Adipocyte (in vitro differentiated cells): ENCODE results near the gene AGXT2.

Source experiments
- DNase-seq: peaks from one replicate; pipeline ENCODE4 v3.0.0-alpha.2; 2015; ENCODE audit warnings: low read depth
- H3K27me3 ChIP-seq: replicated peaks from 2 replicates; pipeline ENCODE4 v1.7.0; 2013; ENCODE audit warnings: mild to moderate bottlenecking, low read length, moderate library complexity; ENCODE audit not compliant: control insufficient read depth, insufficient read depth
- H3K36me3 ChIP-seq: 2 replicates; pipeline ENCODE4 v1.7.0; 2013; ENCODE audit warnings: low read length, mild to moderate bottlenecking, moderate library complexity; ENCODE audit not compliant: control insufficient read depth, insufficient read depth, severe bottlenecking
- H3K4me1 ChIP-seq: 2 replicates; pipeline ENCODE4 v1.7.0; 2013; ENCODE audit warnings: mild to moderate bottlenecking, low read length, moderate library complexity; ENCODE audit not compliant: control insufficient read depth, insufficient read depth
- H3K4me3 ChIP-seq: 2 replicates; pipeline ENCODE4 v1.7.0; 2013; ENCODE audit warnings: mild to moderate bottlenecking, low read length, moderate library complexity
- H3K9ac ChIP-seq: 2 replicates; pipeline ENCODE4 v1.7.0; 2013; ENCODE audit warnings: mild to moderate bottlenecking, low read length, moderate library complexity
- H3K9me3 ChIP-seq: 2 replicates; pipeline ENCODE4 v1.7.0; 2013; ENCODE audit warnings: mild to moderate bottlenecking, low read length, moderate library complexity; ENCODE audit not compliant: control insufficient read depth

Gene AGXT2

DNA sequence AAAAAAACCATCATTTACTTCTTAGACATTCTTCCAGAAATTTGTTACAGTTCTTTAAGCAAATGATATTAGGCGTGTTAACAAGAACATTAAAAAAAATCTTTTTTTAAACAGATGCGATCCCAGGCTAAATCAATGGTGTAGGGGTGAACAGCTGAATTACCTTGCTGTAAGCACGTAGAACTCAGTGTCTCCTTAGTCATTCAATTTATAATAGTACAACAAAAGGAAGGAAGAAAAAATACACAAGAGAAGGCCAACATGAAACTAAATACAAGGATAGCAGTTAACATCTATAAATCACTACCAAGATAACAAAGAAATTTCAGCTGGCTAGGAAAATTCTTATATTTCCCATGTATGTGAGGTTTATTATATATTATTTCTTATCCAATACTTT is 35.4 kb downstream of the AGXT2 start:
- no peaks in the 10 kb centered on the region for H3K36me3 ChIP-seq
- no peak overlapping the region for H3K4me3 ChIP-seq
- no peak overlapping the region for H3K9ac ChIP-seq
- no peaks in the 10 kb centered on the region for H3K27me3 ChIP-seq
- no peak for DNase-seq
- H3K4me1 ChIP-seq, result peaks cover 4% of the 10 kb centered on the region
- H3K9me3 ChIP-seq, result no peaks in the 10 kb centered on the region

DNA sequence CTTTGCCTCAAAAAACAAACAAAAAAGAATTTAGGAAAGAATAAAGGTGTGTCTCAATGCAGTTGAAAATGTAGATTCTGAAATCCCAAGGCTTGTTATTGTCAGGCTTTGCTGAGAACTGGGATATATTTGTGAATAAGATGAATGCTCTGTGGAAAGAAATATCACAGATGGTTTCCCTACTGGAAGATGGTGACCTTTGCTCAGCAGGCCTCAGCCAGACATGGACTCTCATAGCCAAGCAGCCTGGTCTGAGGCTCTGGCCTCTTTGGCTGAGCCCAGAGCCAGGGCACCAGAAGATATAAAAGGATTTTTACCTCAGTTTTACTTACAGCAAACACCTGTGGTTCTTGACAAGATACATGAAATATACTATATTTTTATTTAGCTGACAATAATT is 37.1 kb downstream of the AGXT2 start:
- Histone ChIP-seq H3K36me3 (no peaks in the 10 kb centered on the region), H3K9me3 (no peaks in the 10 kb centered on the region)
- no peak for DNase-seq

DNA sequence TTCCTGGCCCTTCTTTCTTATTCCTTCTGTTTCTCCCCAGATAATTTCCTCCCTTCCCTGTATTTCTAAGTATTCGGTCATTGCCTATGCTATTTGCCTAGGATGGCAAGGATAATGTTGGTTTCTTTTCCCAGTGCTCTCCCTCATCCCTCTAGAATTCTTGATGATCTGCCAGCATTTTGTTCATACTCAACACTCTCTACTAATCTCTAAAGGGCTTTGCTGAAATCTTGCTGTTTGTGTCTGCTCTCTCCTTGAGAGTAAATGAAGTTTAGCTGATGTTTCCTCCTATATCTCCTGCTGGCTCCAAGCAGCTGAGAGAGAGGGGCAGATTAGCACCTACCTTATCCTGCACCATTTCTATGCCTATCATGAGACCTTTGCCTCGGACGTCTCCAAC is 38.1 kb downstream of the AGXT2 start:
- Histone ChIP-seq H3K9me3 (no peaks in the 10 kb centered on the region), H3K36me3 (no peaks in the 10 kb centered on the region), H3K9ac (no peak overlapping the region), H3K4me1 (peaks cover 4% of the 10 kb centered on the region), H3K4me3 (no peak overlapping the region), H3K27me3 (no peaks in the 10 kb centered on the region)
- peak; percentile 28 for DNase-seq

More for the DNA sequence above, 37.1 kb downstream of the AGXT2 start:
- no peaks in the 10 kb centered on the region for H3K27me3 ChIP-seq
- H3K4me3 ChIP-seq, result no peak overlapping the region
- H3K9ac ChIP-seq, result no peak overlapping the region
- peaks cover 4% of the 10 kb centered on the region for H3K4me1 ChIP-seq

DNA sequence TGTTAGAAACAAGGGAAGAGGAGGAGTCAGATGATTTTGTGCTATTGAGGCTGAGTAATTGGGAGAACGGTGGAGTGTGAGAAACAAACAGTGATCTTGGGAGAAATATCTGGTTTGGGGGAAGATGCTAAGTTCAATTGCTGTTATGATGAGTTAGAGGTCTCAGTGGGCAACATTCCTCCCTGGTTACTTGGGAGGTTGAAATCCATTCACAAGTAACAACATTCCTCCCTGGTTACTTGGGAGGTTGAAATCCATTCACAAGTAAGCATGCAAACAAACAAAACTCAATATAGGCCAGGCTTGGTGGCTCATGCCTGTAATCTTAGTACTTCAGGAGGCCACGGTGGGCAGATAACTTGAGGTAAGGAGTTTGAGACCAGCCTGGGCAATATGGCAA is 38.7 kb downstream of the AGXT2 start:
- Histone ChIP-seq H3K4me1 (peaks cover 4% of the 10 kb centered on the region), H3K27me3 (no peaks in the 10 kb centered on the region), H3K9ac (no peak overlapping the region), H3K9me3 (no peaks in the 10 kb centered on the region), H3K36me3 (no peaks in the 10 kb centered on the region), H3K4me3 (no peak overlapping the region)
- no peak for DNase-seq

DNA sequence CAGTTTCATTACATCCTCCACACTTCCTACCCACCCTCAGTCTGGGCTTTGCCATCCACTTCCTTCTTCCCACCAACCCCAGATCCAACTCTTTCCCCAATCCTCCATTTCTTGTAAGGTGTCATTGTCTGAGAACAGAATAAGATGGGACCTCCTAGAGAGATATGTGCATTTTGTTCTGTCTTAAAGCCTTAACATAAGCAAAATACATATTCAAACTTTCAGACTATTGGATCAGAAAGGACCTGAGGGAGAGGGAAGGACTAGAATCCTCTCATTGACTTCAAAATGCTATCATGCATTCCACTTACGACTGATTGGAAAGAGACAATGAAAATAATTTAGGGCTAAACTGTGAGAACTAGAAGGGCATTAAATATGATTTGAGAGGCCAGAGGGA is 43.0 kb downstream of the AGXT2 start:
- H3K36me3 ChIP-seq, result no peaks in the 10 kb centered on the region
- no peaks in the 10 kb centered on the region for H3K9me3 ChIP-seq
- no peak for DNase-seq
- H3K4me3 ChIP-seq, result no peak overlapping the region
- no peak overlapping the region for H3K9ac ChIP-seq
- peaks cover 2% of the 10 kb centered on the region for H3K4me1 ChIP-seq
- H3K27me3 ChIP-seq, result no peaks in the 10 kb centered on the region

DNA sequence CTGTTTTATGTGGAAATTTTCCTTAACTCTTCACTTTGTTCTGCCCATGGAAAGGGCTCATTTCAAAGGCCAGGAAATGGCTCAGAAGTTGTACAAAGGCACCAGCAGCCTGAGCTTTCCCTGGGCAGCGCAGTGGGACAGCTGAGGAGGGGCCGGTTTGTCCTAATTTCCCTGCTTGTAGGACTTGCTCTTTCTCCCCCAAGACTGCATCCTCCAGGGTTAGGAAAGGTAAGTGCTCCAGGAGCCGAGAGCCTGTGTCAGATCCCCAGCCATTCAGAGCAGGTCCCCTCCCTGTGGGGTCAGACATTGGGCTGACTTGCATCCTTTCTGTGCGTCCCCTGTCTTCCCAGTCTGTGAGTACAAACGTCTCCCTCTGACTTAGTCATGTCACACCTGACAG is 43.5 kb downstream of the AGXT2 start:
- Histone ChIP-seq H3K4me1 (no peaks in the 10 kb centered on the region), H3K4me3 (no peak overlapping the region), H3K9me3 (no peaks in the 10 kb centered on the region), H3K36me3 (no peaks in the 10 kb centered on the region), H3K27me3 (no peaks in the 10 kb centered on the region), H3K9ac (no peak overlapping the region)
- no peak for DNase-seq

DNA sequence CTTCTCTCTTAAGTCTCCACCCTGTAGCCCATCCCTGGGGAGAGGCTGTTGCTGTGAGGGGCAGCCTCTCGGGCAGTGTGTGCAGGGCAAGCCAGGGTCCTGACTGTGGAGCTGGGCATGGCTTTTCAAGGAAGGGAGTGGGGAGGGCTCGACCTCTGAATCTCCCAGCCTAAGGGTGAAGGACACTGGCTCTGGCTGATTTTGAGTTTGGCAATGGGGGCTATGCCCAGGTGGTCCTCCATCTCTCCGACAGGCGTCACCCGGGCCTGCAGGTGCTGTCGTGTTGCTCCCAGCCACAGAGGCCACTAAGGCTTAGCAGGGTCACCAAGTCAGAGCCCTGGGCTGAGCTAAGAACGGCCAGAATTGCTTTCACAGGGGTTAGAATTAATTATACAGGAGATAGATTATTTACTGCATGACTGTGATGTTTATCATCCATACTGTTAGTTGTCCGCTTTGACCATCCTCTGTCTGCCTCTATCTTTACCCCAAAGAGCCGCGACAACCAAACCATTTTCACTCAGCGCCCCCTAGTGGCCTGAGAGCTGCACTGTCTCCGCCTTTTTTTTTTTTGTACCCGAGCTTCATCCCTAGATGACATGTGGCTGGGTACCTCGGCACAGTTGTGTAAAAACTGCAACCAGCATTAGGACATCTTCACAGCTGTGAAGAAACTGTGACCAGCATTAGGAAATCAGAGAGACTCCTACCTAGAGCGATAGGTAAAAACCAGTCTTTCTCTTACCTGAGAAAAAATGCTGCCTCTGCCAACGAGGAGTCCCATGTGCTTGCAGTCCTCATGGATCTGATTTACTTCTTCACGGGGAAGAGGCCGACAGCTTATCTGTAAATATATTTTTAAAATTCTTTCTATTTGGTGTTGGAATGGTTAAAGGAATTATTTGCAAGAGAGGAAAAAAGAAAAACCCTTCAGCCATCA is 44.5 kb downstream of the AGXT2 start:
- H3K27me3 ChIP-seq, result no peaks in the 10 kb centered on the region
- H3K4me3 ChIP-seq, result no peak overlapping the region
- DNase-seq, result peak; percentile 82
- no peaks in the 10 kb centered on the region for H3K36me3 ChIP-seq
- no peaks in the 10 kb centered on the region for H3K9me3 ChIP-seq
- no peak overlapping the region for H3K9ac ChIP-seq
- H3K4me1 ChIP-seq, result no peaks in the 10 kb centered on the region

DNA sequence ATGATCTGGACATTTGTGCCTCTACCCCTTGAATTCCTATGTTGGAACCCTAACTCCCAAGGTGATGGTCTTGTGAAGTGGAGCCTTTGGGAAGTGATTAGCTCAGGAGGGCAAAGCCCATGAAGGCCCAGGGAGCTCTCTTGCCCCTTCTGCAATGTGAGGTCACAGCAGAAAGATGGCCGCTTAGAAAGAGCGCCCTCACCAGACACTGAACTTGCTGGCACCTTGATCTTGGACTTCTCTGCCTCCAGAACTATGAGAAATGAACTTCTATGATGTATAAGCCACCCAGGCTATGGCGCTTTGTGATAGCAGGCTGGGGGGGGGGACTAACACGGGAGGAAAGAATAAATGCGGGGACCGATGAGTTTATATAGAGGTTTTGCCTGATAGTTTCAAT is 45.3 kb downstream of the AGXT2 start:
- no peaks in the 10 kb centered on the region for H3K9me3 ChIP-seq
- DNase-seq, result no peak
- H3K27me3 ChIP-seq, result no peaks in the 10 kb centered on the region
- H3K9ac ChIP-seq, result no peak overlapping the region
- no peaks in the 10 kb centered on the region for H3K36me3 ChIP-seq
- no peaks in the 10 kb centered on the region for H3K4me1 ChIP-seq
- no peak overlapping the region for H3K4me3 ChIP-seq

DNA sequence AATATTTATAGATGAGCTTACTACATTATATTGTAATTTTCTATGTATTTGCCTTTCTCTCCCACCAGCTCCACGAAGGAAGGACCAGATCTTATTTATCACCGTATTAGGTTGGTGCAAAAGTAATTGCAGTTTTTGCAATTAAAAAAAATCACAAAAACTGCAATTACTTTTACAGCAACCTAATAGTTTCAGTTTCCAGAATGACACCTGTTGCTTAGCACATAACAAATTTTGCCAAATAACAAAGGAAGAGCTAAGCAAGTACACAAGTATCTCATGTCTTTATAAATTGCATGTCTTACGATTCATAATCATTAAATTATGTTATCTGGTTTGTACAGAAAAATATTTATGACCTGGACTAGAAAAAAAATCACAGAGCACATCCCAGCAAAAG is 45.9 kb downstream of the AGXT2 start:
- Histone ChIP-seq H3K4me3 (no peak overlapping the region), H3K36me3 (no peaks in the 10 kb centered on the region), H3K9ac (no peak overlapping the region), H3K27me3 (no peaks in the 10 kb centered on the region), H3K4me1 (no peaks in the 10 kb centered on the region), H3K9me3 (no peaks in the 10 kb centered on the region)
- DNase-seq, result no peak

DNA sequence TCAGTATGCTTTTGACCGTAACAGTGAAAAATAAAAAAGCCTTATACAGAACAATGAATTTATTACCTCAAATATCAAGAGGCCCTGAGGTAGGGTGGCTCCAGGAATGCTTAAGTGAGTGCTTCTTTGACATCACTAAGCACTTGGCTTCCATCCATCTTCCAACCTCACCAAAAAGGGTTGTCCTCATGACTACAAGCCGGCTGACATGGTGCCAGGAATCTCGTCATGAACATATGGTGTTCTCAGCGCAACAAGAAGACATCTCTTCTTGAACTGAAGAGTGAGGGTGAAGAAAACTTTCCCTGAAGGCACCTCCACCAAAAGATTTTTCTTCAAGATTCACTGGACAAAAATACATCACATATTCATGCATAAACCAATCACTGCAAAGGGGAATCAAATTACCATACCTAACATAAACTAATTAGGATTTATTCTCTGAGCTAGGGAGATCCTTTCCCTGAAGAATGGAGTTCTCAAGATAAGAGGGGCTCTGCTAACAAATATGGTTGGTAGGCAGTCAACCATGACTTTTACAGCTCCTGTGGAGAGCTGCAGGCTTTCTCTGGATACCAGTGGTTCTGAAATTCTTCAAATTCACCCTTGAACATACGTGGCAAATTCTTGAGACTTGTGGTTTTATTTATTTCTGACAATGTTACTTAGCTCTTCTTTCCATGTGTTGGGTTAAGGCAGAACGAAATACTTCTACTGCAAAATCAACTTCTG is 49.5 kb downstream of the AGXT2 start:
- Histone ChIP-seq H3K4me1 (no peaks in the 10 kb centered on the region), H3K27me3 (no peaks in the 10 kb centered on the region), H3K36me3 (no peaks in the 10 kb centered on the region), H3K9me3 (no peaks in the 10 kb centered on the region), H3K9ac (no peak overlapping the region), H3K4me3 (no peak overlapping the region)
- DNase-seq, result peak; percentile 8

DNA sequence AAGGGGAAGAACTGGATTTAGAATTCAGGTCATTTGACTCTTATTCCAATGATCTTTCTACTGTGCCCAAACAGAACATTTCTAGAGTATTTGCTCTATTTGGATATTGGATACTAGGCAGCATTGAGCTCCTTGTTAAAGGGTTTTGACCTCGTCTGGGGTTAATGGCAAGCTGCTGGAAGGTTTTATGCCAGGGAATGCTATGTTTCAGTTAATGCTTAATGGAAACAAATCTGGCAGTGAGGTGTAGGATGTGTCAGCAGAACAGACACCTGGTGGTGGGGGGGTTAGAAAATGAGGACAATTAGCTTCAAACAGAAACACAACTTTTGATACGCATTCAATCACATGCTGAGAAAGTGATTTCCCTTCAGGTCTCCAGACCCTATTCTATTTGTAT is 51.5 kb downstream of the AGXT2 start:
- H3K4me3 ChIP-seq, result no peak overlapping the region
- no peak for DNase-seq
- H3K9me3 ChIP-seq, result no peaks in the 10 kb centered on the region
- no peaks in the 10 kb centered on the region for H3K27me3 ChIP-seq
- no peaks in the 10 kb centered on the region for H3K36me3 ChIP-seq
- no peak overlapping the region for H3K9ac ChIP-seq
- no peaks in the 10 kb centered on the region for H3K4me1 ChIP-seq
